ENCODE data around the gene KBTBD13. TPM values are rescaled to one million over a fixed set of nuclear protein-coding genes. Genes with fewer than 3 reads are reported as not detected.

KBTBD13 gene
- total RNA-seq, 3 donors from 2014 or later, result 0.09 TPM; not detected in 2

DNA sequence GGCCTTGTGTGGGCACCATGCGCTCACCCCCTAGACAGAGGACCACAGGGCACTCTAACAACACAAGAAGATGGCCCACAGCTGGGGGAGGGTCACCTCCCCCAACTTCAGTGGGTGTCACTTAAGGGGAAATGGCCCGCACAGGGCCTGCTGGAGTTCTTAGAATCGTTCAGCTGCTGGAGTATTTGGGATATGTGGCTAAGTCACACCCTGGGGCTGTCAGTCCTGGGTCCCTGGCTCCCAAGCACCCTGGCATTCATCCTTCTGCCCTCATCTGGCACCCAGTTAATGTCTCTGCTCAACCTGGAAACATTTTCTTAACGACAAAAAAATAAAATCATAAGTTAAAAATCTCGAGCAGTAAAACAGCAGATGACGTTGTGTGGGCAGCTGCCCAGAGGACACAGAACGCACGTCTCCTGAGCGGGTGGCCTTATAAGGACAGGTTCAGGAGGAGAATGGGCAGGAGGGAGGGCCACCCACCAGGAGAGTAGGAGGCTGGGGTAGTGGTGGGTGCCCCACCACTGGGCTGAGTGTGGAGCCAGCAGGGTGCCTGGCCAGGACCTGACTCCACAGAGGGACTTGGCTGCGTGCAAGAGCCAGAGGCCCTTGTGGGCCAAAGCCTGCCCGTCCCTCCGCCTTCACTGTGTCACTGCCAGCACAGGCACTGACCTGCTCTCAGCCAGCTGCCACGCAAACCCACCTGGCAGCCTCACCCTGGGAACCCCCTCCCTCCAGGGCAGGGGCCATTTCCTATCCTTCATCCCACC is 11.5 kb downstream of the KBTBD13 start:
- peak; percentile 70 for ATAC-seq
- H3K9me3 ChIP-seq, result no peaks in the 10 kb centered on the region
- no peak overlapping the region for H3K4me3 ChIP-seq
- peak in 2 of 3 donors; percentile 74 to 78 for DNase-seq
- H3K4me1 ChIP-seq (ENCODE audit: low read depth), result peaks cover 24% of the 10 kb centered on the region
- intact Hi-C loops (cut with DNase I, micrococcal nuclease), result loop anchor here in 1 of 2 donors (10.0 kb wide), 1 partner anchor 53 kb away; no protein-coding TSS in a partner anchor
- no peaks in the 10 kb centered on the region for H3K36me3 ChIP-seq (ENCODE audit: low read depth)
- TF ChIP-seq, protein P1, sequence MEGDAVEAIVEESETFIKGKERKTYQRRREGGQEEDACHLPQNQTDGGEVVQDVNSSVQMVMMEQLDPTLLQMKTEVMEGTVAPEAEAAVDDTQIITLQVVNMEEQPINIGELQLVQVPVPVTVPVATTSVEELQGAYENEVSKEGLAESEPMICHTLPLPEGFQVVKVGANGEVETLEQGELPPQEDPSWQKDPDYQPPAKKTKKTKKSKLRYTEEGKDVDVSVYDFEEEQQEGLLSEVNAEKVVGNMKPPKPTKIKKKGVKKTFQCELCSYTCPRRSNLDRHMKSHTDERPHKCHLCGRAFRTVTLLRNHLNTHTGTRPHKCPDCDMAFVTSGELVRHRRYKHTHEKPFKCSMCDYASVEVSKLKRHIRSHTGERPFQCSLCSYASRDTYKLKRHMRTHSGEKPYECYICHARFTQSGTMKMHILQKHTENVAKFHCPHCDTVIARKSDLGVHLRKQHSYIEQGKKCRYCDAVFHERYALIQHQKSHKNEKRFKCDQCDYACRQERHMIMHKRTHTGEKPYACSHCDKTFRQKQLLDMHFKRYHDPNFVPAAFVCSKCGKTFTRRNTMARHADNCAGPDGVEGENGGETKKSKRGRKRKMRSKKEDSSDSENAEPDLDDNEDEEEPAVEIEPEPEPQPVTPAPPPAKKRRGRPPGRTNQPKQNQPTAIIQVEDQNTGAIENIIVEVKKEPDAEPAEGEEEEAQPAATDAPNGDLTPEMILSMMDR (IDR thresholded peaks at IDR 0.05), result no peak

DNA sequence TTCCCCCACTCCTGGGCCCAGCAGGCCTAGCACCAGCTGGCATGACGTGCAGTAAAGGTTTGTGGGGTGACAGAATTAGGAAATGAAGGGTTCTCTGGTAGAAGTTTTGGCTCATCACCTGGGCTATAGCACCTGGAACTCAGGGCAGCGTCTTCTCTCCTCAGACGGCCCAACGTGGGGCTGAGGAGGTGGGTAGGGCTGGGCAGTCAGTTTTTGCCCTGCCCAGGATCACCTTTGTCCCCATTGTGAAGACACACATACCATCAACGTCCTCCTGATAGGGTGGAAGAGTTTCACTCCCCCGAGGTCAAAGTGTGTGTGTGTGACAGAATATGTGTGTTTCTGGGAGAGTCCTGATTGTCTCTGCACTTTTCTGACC is 12.1 kb downstream of the KBTBD13 start:
- no peak overlapping the region for H3K4me3 ChIP-seq
- intact Hi-C loops (cut with DNase I, micrococcal nuclease), result loop anchor here in 1 of 2 donors (10.0 kb wide), 1 partner anchor 54 kb away; no protein-coding TSS in a partner anchor

DNA sequence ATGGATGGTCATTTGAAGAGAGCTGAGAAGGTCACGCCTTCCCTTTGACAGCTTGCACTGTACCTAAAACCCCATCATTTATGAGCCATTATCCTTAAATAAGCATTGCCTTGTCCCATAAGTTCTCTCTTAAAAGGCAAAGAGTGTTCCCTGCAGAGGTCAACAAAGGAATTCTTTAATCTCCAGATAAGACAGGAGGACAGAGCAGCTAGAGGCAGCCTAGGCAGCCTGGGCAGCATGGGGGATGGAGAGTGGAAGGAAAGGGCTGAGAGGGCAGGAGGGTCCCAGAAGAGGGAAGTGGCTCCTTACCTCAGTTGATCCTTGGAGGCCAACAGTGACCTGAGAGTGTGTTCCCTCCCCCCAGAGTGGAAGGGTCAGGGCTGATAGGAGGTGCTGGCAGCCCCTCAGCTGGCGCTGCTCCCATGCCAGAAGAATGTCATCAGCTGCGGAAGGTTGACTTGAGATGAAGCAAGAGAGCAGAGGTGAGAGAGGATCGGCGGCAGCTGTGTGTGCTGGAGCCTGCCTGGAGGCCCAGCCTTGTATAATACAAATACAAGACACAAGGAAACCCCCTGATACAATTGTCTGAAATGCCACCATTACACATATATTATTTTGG is 12.8 kb downstream of the KBTBD13 start:
- intact Hi-C loops (cut with DNase I, micrococcal nuclease), result loop anchor here in 1 of 2 donors (10.0 kb wide), 1 partner anchor 55 kb away; no protein-coding TSS in a partner anchor
- no peak for DNase-seq
- ATAC-seq, result no peak
- Histone ChIP-seq H3K4me1 (ENCODE audit: low read depth) (peaks cover 24% of the 10 kb centered on the region), H3K9me3 (no peaks in the 10 kb centered on the region), H3K36me3 (ENCODE audit: low read depth) (no peaks in the 10 kb centered on the region), H3K4me3 (no peak overlapping the region)
- TF ChIP-seq, protein P1 (IDR thresholded peaks at IDR 0.05), result no peak

More for the DNA sequence above, 12.1 kb downstream of the KBTBD13 start:
- TF ChIP-seq, protein P1 (IDR thresholded peaks at IDR 0.05), result no peak
- H3K4me1 ChIP-seq (ENCODE audit: low read depth), result peaks cover 24% of the 10 kb centered on the region
- DNase-seq (peak in 2 of 3 donors; percentile 73 to 79), ATAC-seq (peak; percentile 91)
- no peaks in the 10 kb centered on the region for H3K36me3 ChIP-seq (ENCODE audit: low read depth)
- no peaks in the 10 kb centered on the region for H3K9me3 ChIP-seq

DNA sequence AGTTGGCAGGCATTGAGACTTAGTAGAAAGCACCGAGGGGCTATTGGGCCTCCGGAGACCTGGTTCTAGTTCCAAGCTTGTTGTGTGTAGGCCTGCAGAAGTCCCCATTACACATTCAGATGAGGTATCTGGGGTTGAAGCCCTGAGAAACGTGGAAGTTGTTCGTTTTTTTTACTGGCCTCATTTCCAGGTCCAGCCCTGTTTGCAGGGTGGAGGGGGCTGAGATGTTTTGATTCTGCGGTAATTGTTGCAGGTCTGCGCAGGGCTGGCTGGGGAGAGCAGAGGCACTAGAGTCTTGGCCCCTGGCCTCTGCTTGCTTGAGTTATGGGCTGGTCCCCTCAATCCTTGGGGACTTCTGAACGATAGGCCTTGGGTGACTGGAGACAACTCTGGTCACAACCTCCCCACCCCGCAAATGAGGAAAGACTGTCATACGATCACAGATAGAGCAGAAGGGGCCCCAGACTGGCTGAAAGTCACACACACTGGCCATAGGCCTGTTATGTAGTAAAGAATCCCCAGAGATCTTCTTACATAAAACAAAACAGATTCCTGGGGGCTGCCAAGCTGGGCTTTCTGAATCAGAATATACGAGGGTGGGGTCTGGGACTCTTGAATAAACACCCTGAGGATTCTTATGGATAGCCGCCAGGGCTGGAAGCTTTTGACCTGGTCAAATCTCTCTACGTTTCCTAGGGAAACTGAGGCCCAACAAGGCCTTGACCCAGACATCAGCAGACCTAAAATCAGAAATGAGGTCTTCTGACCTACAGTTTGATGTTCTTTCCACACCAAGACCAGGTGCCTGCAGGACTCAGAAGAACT is 15.6 kb downstream of the KBTBD13 start:
- intact Hi-C loops (cut with DNase I, micrococcal nuclease), result no loop called here
- Histone ChIP-seq H3K36me3 (ENCODE audit: low read depth) (no peaks in the 10 kb centered on the region), H3K4me1 (ENCODE audit: low read depth) (peaks cover 24% of the 10 kb centered on the region), H3K4me3 (no peak overlapping the region), H3K9me3 (no peaks in the 10 kb centered on the region)
- DNase-seq (no peak), ATAC-seq (no peak)
- TF ChIP-seq, protein P1 (IDR thresholded peaks at IDR 0.05), result no peak
